DOHH2 (cell line): ENCODE results near the gene MYO5A.

Experiments used
- CTCF ChIP-seq: fragments of 200-600 bp; sonication (generic); IDR thresholded peaks from one replicate; pipeline ENCODE4 v1.5.1; 2014; ENCODE audit warnings: antibody characterized with exemption, mild to moderate bottlenecking, low read depth, low read length; ENCODE audit not compliant: poor library complexity, severe bottlenecking
- EZH2phosphoT487 ChIP-seq: fragments of 200-600 bp; sonication (generic); IDR thresholded peaks from 2 replicates; pipeline ENCODE4 v1.6.1; 2017; ENCODE audit warnings: borderline replicate concordance, mild to moderate bottlenecking, antibody characterized with exemption, low read length, moderate library complexity, mixed read lengths

GRCh38 chr15:52340093-52340492 lies 188.6 kb downstream of the MYO5A start:
- no peak for TF ChIP-seq CTCF
- no peak for TF ChIP-seq EZH2phosphoT487
